SU-DHL-6 (cell line): Measurements from ENCODE around the gene SLC23A2.

Source experiments
- H2AFZ ChIP-seq: fragments of 200-600 bp; sonication (generic); 2 replicates; pipeline ENCODE4 v1.6.1; 2014; ENCODE audit warnings: low read depth, mild to moderate bottlenecking, moderate library complexity, mixed read lengths, antibody characterized with exemption, low read length; ENCODE audit not compliant: severe bottlenecking
- H3F3A ChIP-seq: fragments of 200-600 bp; shearing (Covaris generic); 2 replicates; pipeline ENCODE4 v1.6.0; 2016; ENCODE audit warnings: antibody characterized with exemption, mild to moderate bottlenecking; ENCODE audit not compliant: insufficient read depth
- H3K27ac ChIP-seq: fragments of 200-600 bp; sonication (generic); 2 replicates; pipeline ENCODE4 v1.5.1; 2016; ENCODE audit warnings: low read depth, mild to moderate bottlenecking, low read length, moderate library complexity, mixed read lengths
- H3K27me3 ChIP-seq: fragments of 200-600 bp; sonication (generic), shearing (Covaris generic); 2 replicates; pipeline ENCODE4 v1.6.0; 2014; ENCODE audit warnings: mild to moderate bottlenecking, low read length
- H3K36me3 ChIP-seq: fragments of 200-600 bp; sonication (generic); 2 replicates; pipeline ENCODE4 v1.6.1; 2014; ENCODE audit warnings: mild to moderate bottlenecking, low read length, mixed read lengths
- H3K4me2 ChIP-seq: fragments of 300-600, 200-600 bp; shearing (Covaris generic), sonication (generic); 2 replicates; pipeline ENCODE4 v1.6.0; 2014; ENCODE audit warnings: low read length, low read depth, mild to moderate bottlenecking; ENCODE audit not compliant: poor library complexity, severe bottlenecking
- H3K4me3 ChIP-seq: fragments of 200-600 bp; sonication (generic); 2 replicates; pipeline ENCODE4 v1.5.1; 2014; ENCODE audit warnings: antibody characterized with exemption, low read length, mild to moderate bottlenecking, mixed read lengths; ENCODE audit not compliant: insufficient read depth, poor library complexity, severe bottlenecking
- H3K79me2 ChIP-seq: fragments of 200-600 bp; sonication (generic); 2 replicates; pipeline ENCODE4 v1.6.1; 2014; ENCODE audit warnings: mild to moderate bottlenecking, low read length, moderate library complexity; ENCODE audit not compliant: insufficient read depth
- H3K9ac ChIP-seq: fragments of 200-600 bp; sonication (generic); 2 replicates; pipeline ENCODE4 v1.7.0; 2014; ENCODE audit warnings: mild to moderate bottlenecking, low read length
- H3K9me2 ChIP-seq: fragments of 200-600 bp; sonication (generic); replicated peaks from 2 replicates; pipeline ENCODE4 v1.6.1; 2014; ENCODE audit warnings: low read length; ENCODE audit not compliant: insufficient read depth
- H3K9me3 ChIP-seq: fragments of 200-600 bp; sonication (generic); 2 replicates; pipeline ENCODE4 v1.6.1; 2014; ENCODE audit warnings: low read length, mixed read lengths; ENCODE audit not compliant: insufficient read depth
- H4K20me1 ChIP-seq: fragments of 200-600 bp; sonication (generic); 2 replicates; pipeline ENCODE4 v1.6.1; 2014; ENCODE audit warnings: low read depth, mild to moderate bottlenecking, antibody characterized with exemption, low read length, moderate library complexity, mixed read lengths
- EZH2phosphoT487 ChIP-seq: fragments of 200-600 bp; sonication (generic), shearing (Covaris generic); conservative IDR thresholded peaks from 2 replicates; pipeline ENCODE4 v1.6.1; 2018; ENCODE audit warnings: mild to moderate bottlenecking, antibody characterized with exemption, low read length, moderate library complexity, mixed read lengths
- TF ChIP-seq, protein P1 (sequence below): fragments of 200-600 bp; sonication (generic); IDR thresholded peaks from one replicate; pipeline ENCODE4 v1.5.1; 2017; ENCODE audit warnings: antibody characterized with exemption, mild to moderate bottlenecking, low read length, moderate library complexity; ENCODE audit not compliant: insufficient read depth, poor library complexity, severe bottlenecking

The SLC23A2 gene

DNA sequence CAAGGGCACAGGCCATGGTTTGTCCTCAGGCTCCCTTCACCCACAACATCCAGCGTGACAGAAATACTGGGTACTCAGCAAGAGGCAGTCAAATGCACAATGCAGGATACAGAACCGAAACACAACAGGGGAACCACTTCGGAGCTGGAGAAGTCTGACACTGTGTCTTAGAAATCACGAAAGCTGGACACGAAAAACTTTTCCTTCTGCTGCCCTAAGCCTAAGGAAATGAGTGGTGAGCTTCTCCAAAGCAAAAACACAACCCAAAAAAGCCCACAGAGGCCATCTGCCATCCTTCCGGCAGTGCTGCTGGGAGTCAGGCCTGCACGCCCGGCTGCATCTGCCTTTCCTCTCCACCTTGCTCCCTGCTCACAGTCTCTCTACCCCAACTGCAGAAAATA, 106.3 kb downstream of the SLC23A2 start:
- no peaks in the 10 kb centered on the region for H3K36me3 ChIP-seq
- no peaks in the 10 kb centered on the region for H3F3A ChIP-seq
- no peaks in the 10 kb centered on the region for H3K27me3 ChIP-seq
- H3K27ac ChIP-seq: no peak overlapping the region
- H3K9me3 ChIP-seq: no peaks in the 10 kb centered on the region
- H3K79me2 ChIP-seq: no peaks in the 10 kb centered on the region
- H4K20me1 ChIP-seq: no peaks in the 10 kb centered on the region
- H3K9ac ChIP-seq: no peak overlapping the region
- no peak overlapping the region for H2AFZ ChIP-seq
- no peak overlapping the region for H3K4me3 ChIP-seq
- no peak for TF ChIP-seq EZH2phosphoT487
- TF ChIP-seq, protein P1, sequence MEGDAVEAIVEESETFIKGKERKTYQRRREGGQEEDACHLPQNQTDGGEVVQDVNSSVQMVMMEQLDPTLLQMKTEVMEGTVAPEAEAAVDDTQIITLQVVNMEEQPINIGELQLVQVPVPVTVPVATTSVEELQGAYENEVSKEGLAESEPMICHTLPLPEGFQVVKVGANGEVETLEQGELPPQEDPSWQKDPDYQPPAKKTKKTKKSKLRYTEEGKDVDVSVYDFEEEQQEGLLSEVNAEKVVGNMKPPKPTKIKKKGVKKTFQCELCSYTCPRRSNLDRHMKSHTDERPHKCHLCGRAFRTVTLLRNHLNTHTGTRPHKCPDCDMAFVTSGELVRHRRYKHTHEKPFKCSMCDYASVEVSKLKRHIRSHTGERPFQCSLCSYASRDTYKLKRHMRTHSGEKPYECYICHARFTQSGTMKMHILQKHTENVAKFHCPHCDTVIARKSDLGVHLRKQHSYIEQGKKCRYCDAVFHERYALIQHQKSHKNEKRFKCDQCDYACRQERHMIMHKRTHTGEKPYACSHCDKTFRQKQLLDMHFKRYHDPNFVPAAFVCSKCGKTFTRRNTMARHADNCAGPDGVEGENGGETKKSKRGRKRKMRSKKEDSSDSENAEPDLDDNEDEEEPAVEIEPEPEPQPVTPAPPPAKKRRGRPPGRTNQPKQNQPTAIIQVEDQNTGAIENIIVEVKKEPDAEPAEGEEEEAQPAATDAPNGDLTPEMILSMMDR: no peak
- no peak overlapping the region for H3K4me2 ChIP-seq
- H3K9me2 ChIP-seq: no peaks in the 10 kb centered on the region

GRCh38 chr20:4894409-4894808, 106.9 kb downstream of the SLC23A2 start:
- TF ChIP-seq, protein P1: no peak
- TF ChIP-seq EZH2phosphoT487: no peak
- no peaks in the 10 kb centered on the region for H3K9me3 ChIP-seq
- H3K79me2 ChIP-seq: no peaks in the 10 kb centered on the region
- no peaks in the 10 kb centered on the region for H3K9me2 ChIP-seq
- no peak overlapping the region for H3K4me2 ChIP-seq
- H3K4me3 ChIP-seq: no peak overlapping the region
- H3K27ac ChIP-seq: no peak overlapping the region
- no peaks in the 10 kb centered on the region for H3K27me3 ChIP-seq
- H3K36me3 ChIP-seq: no peaks in the 10 kb centered on the region
- H4K20me1 ChIP-seq: no peaks in the 10 kb centered on the region
- H3F3A ChIP-seq: no peaks in the 10 kb centered on the region
- H2AFZ ChIP-seq: no peak overlapping the region
- H3K9ac ChIP-seq: no peak overlapping the region

DNA sequence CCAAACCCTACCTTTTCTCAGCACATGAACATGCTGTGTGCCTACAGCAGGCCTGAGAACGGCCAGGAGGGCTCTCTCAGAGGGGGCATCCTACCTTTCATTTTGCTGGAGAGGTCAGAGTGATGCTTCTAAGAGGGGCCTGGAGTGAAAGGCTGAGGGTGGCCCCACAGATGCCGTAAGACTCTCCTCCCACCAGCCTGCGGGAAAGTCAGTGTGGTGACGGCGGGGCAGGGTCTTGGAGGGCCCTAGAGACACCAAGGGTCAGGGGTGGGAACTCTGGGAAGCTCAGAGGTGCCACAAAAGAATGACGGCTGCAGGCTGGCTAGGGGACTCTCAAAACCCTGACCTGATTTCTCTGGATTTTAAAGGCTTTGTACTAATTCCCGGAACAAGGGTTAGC, 107.6 kb downstream of the SLC23A2 start:
- Histone ChIP-seq H3F3A (no peaks in the 10 kb centered on the region), H3K79me2 (no peaks in the 10 kb centered on the region), H4K20me1 (no peaks in the 10 kb centered on the region), H3K9me3 (no peaks in the 10 kb centered on the region), H3K4me2 (no peak overlapping the region), H2AFZ (no peak overlapping the region), H3K36me3 (no peaks in the 10 kb centered on the region), H3K9me2 (no peaks in the 10 kb centered on the region), H3K4me3 (no peak overlapping the region), H3K27ac (no peak overlapping the region), H3K27me3 (no peaks in the 10 kb centered on the region), H3K9ac (no peak overlapping the region)
- TF ChIP-seq EZH2phosphoT487: no peak
- TF ChIP-seq, protein P1: no peak

GRCh38 chr20:4891997-4892396, 109.3 kb downstream of the SLC23A2 start:
- no peaks in the 10 kb centered on the region for H3K9me2 ChIP-seq
- no peaks in the 10 kb centered on the region for H3K36me3 ChIP-seq
- H3F3A ChIP-seq: no peaks in the 10 kb centered on the region
- H3K79me2 ChIP-seq: no peaks in the 10 kb centered on the region
- no peaks in the 10 kb centered on the region for H3K9me3 ChIP-seq
- TF ChIP-seq EZH2phosphoT487: no peak
- TF ChIP-seq, protein P1: no peak
- H3K27me3 ChIP-seq: no peaks in the 10 kb centered on the region
- no peaks in the 10 kb centered on the region for H4K20me1 ChIP-seq
- H3K4me2 ChIP-seq: no peak overlapping the region
- H3K4me3 ChIP-seq: no peak overlapping the region
- H3K27ac ChIP-seq: no peak overlapping the region
- H2AFZ ChIP-seq: no peak overlapping the region
- no peak overlapping the region for H3K9ac ChIP-seq
